Dedifferentiated amniotic fluid mesenchymal stem cell (primary cell): ENCODE measurements around the gene ENPP3.
"Not testable (repeated sequence)": the region's sequence is repeated elsewhere in the genome, so short reads cannot be mapped to it uniquely, and the experiment has no call there.

ENCODE experiments used
- DNase-seq: peaks from one replicate; pipeline ENCODE4 v3.0.0-alpha.2; 2016; ENCODE audit errors: extremely low spot score

Gene ENPP3

GRCh38 chr6:131685266-131685780, 48.2 kb downstream of the ENPP3 start:
- DNase-seq: no peak

GRCh38 chr6:131687022-131687421, 49.9 kb downstream of the ENPP3 start:
- DNase-seq: no peak

DNA sequence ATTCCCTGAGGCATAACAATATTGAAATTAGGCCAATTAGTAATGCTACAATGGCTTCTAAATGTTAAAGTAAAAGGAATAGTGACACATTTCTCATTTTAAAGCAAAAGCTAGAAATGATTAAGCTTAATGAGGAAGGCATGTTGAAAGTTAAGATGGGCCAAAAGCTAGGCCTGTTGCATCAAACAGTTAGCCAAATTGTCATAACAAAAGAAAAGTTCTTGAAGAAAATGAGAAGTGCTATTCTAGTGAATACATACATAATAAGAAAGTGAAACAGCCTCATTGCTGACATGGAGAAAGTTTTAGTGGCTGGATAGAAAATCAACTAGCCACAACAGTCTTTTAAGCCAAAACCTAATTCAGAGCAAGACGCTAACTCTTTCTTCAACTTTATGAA, 51.2 kb downstream of the ENPP3 start:
- DNase-seq: no peak

DNA sequence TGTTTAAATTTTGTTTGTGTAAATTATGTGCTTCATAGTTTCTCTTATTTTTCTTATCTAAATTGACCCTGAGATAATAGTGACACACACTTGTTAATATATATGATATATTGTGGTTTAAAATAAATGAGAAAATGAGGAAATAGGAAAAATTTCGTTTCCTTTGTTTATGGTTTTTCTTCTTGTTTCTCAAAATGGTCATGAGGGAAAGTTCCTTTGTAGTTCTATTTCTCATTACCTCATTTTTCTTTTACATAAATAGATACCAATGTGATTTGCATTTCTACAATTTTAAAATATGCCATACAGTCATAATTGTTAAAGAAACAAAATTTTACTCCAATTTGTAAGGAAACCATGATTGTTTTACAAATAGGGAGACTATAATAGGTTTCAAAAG, 54.9 kb downstream of the ENPP3 start:
- DNase-seq: no peak

GRCh38 chr6:131692589-131692988, 55.5 kb downstream of the ENPP3 start:
- DNase-seq: no peak

GRCh38 chr6:131693384-131693783, 56.3 kb downstream of the ENPP3 start:
- no peak for DNase-seq

- DNase-seq: peak; percentile 78
Observed at GRCh38 chr6:131694832-131695426, 57.8 kb downstream of the ENPP3 start.

- DNase-seq: no peak
Observed at GRCh38 chr6:131696956-131697355, 59.9 kb downstream of the ENPP3 start.

- DNase-seq: not testable (repeated sequence)
Observed at GRCh38 chr6:131700851-131701250, 63.7 kb downstream of the ENPP3 start.

DNA sequence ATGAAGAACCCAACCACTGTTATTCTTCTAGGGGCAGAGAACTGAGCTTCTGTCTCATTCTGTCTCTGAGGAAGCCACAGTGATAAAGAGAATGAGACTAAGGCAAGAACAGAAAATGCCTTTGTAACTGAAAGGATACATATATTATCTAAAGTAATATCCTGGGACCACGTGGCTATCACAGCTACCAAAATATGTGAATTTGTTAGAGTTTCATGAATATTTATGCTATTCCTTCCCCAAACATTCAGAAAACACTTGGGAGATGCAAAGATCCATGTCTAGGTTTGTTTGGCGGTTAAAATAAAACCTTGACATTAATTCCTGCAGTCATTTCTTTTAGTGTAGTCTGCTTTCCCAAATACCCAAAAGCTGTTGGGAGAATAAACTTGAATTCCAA, 66.8 kb downstream of the ENPP3 start:
- DNase-seq: not testable (repeated sequence)

DNA sequence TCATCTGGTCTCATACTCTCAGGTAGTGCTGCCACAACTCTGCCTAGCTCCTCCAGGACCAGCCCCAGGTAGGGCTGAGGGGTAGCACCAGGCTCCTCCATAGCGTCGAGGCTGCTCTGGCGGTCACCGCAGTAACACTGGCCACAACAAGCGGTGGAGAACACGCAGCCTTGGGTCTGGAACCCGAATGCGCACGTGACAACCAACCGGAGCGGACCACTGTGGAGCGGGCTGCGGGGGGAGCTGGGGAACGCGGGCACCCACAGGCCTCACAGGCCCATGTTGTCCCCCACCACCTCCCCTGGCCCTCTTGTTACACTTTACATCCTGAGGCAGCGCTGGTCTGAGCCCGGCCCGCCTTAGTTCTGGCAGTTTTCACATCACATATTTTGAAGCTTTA, 73.8 kb downstream of the ENPP3 start, which contains the start of gene CTAGE9:
TSS of gene CTAGE9 (minus strand) at position 101 of the 400 bp plus-strand sequence. CDS start at position 101, 0 bp downstream.
- not testable (repeated sequence) for DNase-seq

- DNase-seq: not testable (repeated sequence)
Observed at GRCh38 chr6:131715567-131715966, 78.5 kb downstream of the ENPP3 start.

DNA sequence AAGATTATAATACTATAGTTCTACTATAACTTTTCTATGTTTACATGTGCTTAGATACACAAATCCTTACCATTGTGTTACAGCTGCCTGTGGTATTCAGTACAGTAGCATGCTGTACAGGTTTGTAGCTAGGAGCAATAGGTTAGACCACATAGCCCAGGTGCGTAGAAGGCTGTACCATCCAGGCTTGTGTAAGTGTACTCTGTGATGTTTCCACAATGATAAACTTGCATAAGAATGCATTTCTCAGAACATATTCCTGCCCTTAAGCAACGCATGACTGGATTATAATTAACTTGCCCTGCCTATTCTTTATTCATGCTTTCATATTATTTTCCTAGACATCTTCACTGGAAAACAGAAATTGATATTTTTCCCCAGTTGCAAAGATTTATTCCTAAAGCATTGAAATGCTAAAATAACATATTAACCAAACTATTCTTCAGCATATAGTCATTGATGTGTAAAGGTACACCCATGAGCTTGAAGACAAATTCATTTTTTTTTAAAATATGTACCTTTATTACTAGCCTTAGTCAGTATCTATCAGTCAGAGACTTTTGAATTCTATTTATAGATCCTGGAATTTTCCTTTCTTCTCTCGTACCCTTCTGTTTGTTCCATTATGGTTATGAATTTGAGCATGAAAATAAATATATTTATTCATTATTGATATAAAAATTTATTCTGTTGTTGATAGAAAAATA, 80.9 kb downstream of the ENPP3 start:
- DNase-seq: no peak

- DNase-seq: no peak
Observed at GRCh38 chr6:131721161-131721560, 84.1 kb downstream of the ENPP3 start.

DNA sequence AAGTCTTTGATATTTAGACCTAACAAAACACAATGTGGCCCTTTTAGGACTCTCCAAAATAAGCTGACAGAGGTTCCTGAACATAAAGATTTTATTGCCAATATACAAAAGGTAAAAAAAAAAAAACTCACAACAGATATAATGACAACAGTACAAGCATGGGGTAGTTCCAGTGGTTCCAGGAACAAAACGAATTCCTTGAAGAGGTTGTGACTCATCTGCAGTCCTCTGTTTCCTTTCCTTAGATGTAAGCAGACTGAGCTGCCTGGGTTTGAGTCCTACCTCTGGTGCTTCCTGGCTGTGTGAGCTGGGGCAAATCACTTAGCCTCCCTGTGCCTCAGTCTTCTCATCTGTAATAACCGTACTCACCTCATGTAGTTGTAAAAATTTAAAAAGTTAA, 87.0 kb downstream of the ENPP3 start:
- no peak for DNase-seq

DNA sequence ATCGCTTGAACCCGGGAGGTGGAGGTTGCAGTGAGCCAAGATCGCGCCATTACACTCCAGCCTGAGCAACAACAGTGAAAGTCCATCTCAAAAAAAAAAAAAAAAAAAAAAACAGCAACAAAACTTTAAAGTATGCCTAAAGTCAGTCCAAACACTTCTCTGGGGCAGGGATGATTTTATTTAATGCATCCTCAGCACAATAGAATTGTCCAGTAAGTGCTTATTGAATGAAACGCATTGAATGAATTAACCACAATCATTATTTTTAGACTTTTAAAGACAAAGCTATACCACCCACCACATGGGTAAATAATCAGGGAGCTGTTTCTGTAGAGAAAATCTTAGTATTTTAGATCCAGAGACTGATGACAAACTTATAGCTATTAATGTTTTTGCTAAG, 90.4 kb downstream of the ENPP3 start:
- DNase-seq: no peak

DNA sequence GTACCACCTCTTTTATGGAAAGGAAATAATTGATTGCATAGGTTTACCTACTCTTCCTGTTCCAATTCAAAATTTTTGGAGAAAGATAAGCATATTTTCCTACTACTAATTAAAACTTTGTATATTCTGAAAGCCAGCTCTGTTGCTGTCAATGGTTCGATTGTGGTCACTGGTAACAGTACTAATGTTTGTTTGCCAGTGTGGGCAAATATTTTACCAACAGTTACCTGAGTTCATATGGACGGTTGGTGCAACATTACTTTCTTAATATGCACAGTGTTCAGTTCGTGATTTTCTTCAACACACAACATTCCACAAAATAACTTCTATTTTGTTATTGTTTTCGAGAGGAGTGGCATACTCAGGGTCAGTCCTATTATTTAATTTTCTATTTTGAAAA, 90.8 kb downstream of the ENPP3 start:
- no peak for DNase-seq

GRCh38 chr6:131728296-131728939, 91.3 kb downstream of the ENPP3 start:
- no peak for DNase-seq

- DNase-seq: no peak
Observed at GRCh38 chr6:131729550-131729949, 92.4 kb downstream of the ENPP3 start.

GRCh38 chr6:131730264-131730663, 93.2 kb downstream of the ENPP3 start:
- no peak for DNase-seq

DNA sequence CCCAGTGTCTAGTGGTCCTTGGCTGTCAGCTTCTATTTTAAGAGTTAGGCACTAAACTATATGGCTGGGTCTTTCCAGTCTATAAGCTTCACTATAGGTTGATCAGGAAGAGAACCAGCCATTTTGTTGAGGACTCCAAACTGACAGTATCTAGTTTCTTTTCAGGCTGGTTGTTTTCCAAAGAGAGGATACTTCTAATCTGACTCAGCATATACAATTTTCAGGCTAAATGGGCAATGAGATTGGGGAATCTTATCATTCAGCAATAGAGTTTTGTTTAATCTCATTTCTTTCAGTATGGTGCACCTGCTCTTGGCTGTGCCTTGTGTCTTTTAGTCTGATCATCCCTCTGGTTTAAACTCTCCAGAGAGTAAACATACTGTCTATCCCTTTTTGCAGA, 94.1 kb downstream of the ENPP3 start:
- no peak for DNase-seq

- peak; percentile 66 for DNase-seq
Observed at GRCh38 chr6:131733376-131734016, 96.4 kb downstream of the ENPP3 start.
